HepG2 (cell line): ENCODE results near the gene SNX13. TPM values are rescaled to one million over a fixed set of nuclear protein-coding genes. Genes with fewer than 3 reads are reported as not detected.
A peak's percentile ranks its signal among the peaks of the same experiment; 100 is the strongest.

Source experiments
- ATAC-seq: fragments of 200-7000 bp; cut with Tn5 transposase; 3 replicates; pipeline ENCODE4 v1.9.1; 2020; ENCODE audit warnings: mild to moderate bottlenecking, moderate library complexity
- BruUV-seq: library from RNA; stranded (reverse); fragments of 400-500 nt; replicated peaks from 2 replicates; lab custom pipeline; 2021; lab: Mats Ljungman, UMichigan
- CTCF ChIA-PET: fragments of 300-600 bp; formaldehyde crosslinking; extraction: SDS; loops from one replicate; lab custom pipeline; 2021; ENCODE audit warnings: low total read pairs, inconsistent platforms, low intra/inter-chr PET ratio; lab: Yijun Ruan, JAX
- POLR2A ChIA-PET: fragments of 350-600 bp; sonication (Branson Sonifier 250); formaldehyde crosslinking; loops from one replicate; lab custom pipeline; 2020; ENCODE audit warnings: antibody characterized with exemption, inconsistent platforms; lab: Yijun Ruan, JAX
- DNase-seq: peaks from one replicate; pipeline ENCODE4 v3.0.0-alpha.2; 2015; ENCODE audit warnings: low spot score
- FAIRE-seq: peaks from 3 replicates; lab custom pipeline; 2011; peaks lifted over from hg19 to GRCh38; lab: Jason Lieb, UNC
- H2AFZ ChIP-seq: one replicate; pipeline ENCODE4 v1.6.1; 2011; ENCODE audit warnings: low read length, inconsistent platforms
- H3K27ac ChIP-seq: fragments of 300-600 bp; 3 replicates; pipeline ENCODE4 v1.8.0; 2011; ENCODE audit warnings: mixed run types, mild to moderate bottlenecking, mixed read lengths, low read length, inconsistent platforms; ENCODE audit not compliant: insufficient read depth; ENCODE audit errors: extremely low read length
- H3K27me3 ChIP-seq, 2 experiments: fragments of 200-600 bp in 1 of 2; 2 replicates in 1 of 2; 3 replicates in 1 of 2; pipeline versions ENCODE4 v1.6.0 to v1.8.0; 2011; ENCODE audit warnings: low read length in 2 of 2, mild to moderate bottlenecking in 2 of 2, moderate library complexity in 2 of 2, inconsistent platforms in 1 of 2; ENCODE audit not compliant: insufficient read depth in 2 of 2, control insufficient read depth in 1 of 2
- H3K36me3 ChIP-seq, 2 experiments: fragments of 200-600 bp in 1 of 2; replicated peaks in 1 of 2; 2 replicates in 1 of 2; 3 replicates in 1 of 2; pipeline versions ENCODE4 v1.5.1 to v1.8.0; 2011; ENCODE audit warnings: low read length in 2 of 2, inconsistent platforms in 1 of 2; ENCODE audit not compliant: insufficient read depth in 2 of 2, control insufficient read depth in 1 of 2
- H3K4me1 ChIP-seq: 2 replicates; pipeline ENCODE4 v1.5.1; 2012; ENCODE audit warnings: low read length, inconsistent platforms; ENCODE audit not compliant: insufficient read depth
- H3K4me2 ChIP-seq: 2 replicates; pipeline ENCODE4 v1.6.0; 2011; ENCODE audit warnings: low read depth, low read length, inconsistent platforms
- H3K4me3 ChIP-seq, 3 experiments: fragments of 200-600 bp in 1 of 3; sonication (generic), shearing (Covaris generic) in 1 of 3; replicated peaks in 1 of 3; 2 replicates each; pipeline ENCODE4 v1.5.1; 2011 to 2016; ENCODE audit warnings: low read length in 3 of 3, inconsistent platforms in 2 of 3, low read depth in 2 of 3, mild to moderate bottlenecking in 2 of 3, control low read depth in 1 of 3, mixed read lengths in 1 of 3; ENCODE audit not compliant: insufficient read depth in 1 of 3
- H3K79me2 ChIP-seq: one replicate; pipeline ENCODE4 v1.6.1; 2011; ENCODE audit warnings: low read length, inconsistent platforms; ENCODE audit not compliant: insufficient read depth
- H3K9ac ChIP-seq: 2 replicates; pipeline ENCODE4 v1.6.0; 2011; ENCODE audit warnings: mild to moderate bottlenecking, low read depth, low read length, inconsistent platforms; ENCODE audit not compliant: insufficient read depth
- H3K9me3 ChIP-seq: 2 replicates; pipeline ENCODE4 v1.5.1; 2012; ENCODE audit warnings: mild to moderate bottlenecking, low read length
- H4K20me1 ChIP-seq: 2 replicates; pipeline ENCODE4 v1.6.0; 2011; ENCODE audit warnings: inconsistent platforms, mild to moderate bottlenecking, low read length, moderate library complexity; ENCODE audit not compliant: insufficient read depth
- ATRX ChIP-seq: sonication (generic); formaldehyde crosslinking; IDR thresholded peaks from 2 replicates; pipeline ENCODE4 v1.4.0; 2020; ENCODE audit warnings: missing genetic modification reagents, borderline replicate concordance
- HMG20A ChIP-seq: IDR thresholded peaks from 2 replicates; pipeline ENCODE4 v1.6.1; 2016; ENCODE audit warnings: borderline replicate concordance
- NFKB2 ChIP-seq: sonication (generic); formaldehyde crosslinking; IDR thresholded peaks from 2 replicates; pipeline ENCODE4 v1.4.0; 2020; ENCODE audit warnings: missing genetic modification reagents, borderline replicate concordance
- SMARCC2 ChIP-seq: fragments of 450-650 bp; IDR thresholded peaks from 2 replicates; pipeline ENCODE4 v1.6.1; 2017; ENCODE audit warnings: antibody characterized with exemption, mild to moderate bottlenecking
- TFAP4 ChIP-seq: sonication (generic); IDR thresholded peaks from 2 replicates; pipeline ENCODE4 v1.6.1; 2016; ENCODE audit warnings: low read depth, borderline replicate concordance
- ZBTB20 ChIP-seq: sonication (generic); formaldehyde crosslinking; IDR thresholded peaks from 2 replicates; pipeline ENCODE4 v1.8.1; 2023; ENCODE audit warnings: missing genetic modification reagents, low read depth, mild to moderate bottlenecking, borderline replicate concordance
- ZBTB3 ChIP-seq: sonication (generic); formaldehyde crosslinking; IDR thresholded peaks from 2 replicates; pipeline ENCODE4 v1.4.0; 2020; ENCODE audit warnings: low read depth, mild to moderate bottlenecking, moderate library complexity, missing genetic modification reagents, borderline replicate concordance
- ZNF124 ChIP-seq: sonication (generic); formaldehyde crosslinking; IDR thresholded peaks from 2 replicates; pipeline ENCODE4 v1.4.0; 2020; ENCODE audit warnings: missing genetic modification reagents
- ZNF543 ChIP-seq: sonication (generic); formaldehyde crosslinking; IDR thresholded peaks from 2 replicates; pipeline ENCODE4 v1.4.0; 2020; ENCODE audit warnings: mild to moderate bottlenecking, missing genetic modification reagents
- ZNF605 ChIP-seq: sonication (generic); formaldehyde crosslinking; IDR thresholded peaks from 2 replicates; pipeline ENCODE4 v1.8.0; 2022; ENCODE audit warnings: mild to moderate bottlenecking, missing genetic modification reagents
- ZNF841 ChIP-seq: sonication (generic); formaldehyde crosslinking; IDR thresholded peaks from 2 replicates; pipeline ENCODE4 v1.8.1; 2023; ENCODE audit warnings: missing genetic modification reagents, borderline replicate concordance
- WGBS: methylation state at CpG from one replicate; pipeline ENCODE4 v1.1.6; 2017; ENCODE audit warnings: low lambda C conversion rate; 5-methylcytosine and 5-hydroxymethylcytosine counted together
- in situ Hi-C: cut with HindIII; loops from 2 replicates; pipeline ENCODE4 v1.10.0; 2017; ENCODE audit warnings: low pct_unique_long_range_greater_than_20kb; ENCODE audit not compliant: extremely low pct_ligation_motif_present
- intact Hi-C: fragments of 100-400 bp; cut with micrococcal nuclease; formaldehyde crosslinking; loops from one replicate; pipeline ENCODE4 v1.10.0; 2022; ENCODE audit not compliant: unreplicated experiment
- polyA plus RNA-seq, 8 experiments: library from polyadenylated mRNA; depleted of rRNA in 3 of 8; stranded (reverse) in 7 of 8; unstranded in 1 of 8; fragments of >200 nt; fragmentation: Illumina TruSeq in 4 of 8; extraction: Trizol in 4 of 8; gene quantifications; 2 replicates each; pipeline versions ENCODE4 v1.2.1 to v1.2.3, GENCODE V29; 2011 to 2016; ENCODE audit warnings: low read depth in 4 of 8, missing spikeins in 1 of 8, mixed read lengths in 1 of 8; ENCODE audit not compliant: insufficient read depth in 1 of 8
- total RNA-seq, 5 experiments: library from RNA; depleted of rRNA; stranded (reverse); fragments of >200 nt; fragmentation: Illumina TruSeq; extraction: Trizol; gene quantifications; 2 replicates each; pipeline ENCODE4 v1.2.3, GENCODE V29; 2016; ENCODE audit warnings: low read depth in 1 of 5
- TF ChIP-seq, protein P1 (sequence below): sonication (generic); formaldehyde crosslinking; IDR thresholded peaks from 2 replicates; pipeline ENCODE4 v1.5.1; 2020; ENCODE audit warnings: mild to moderate bottlenecking, missing genetic modification reagents, moderate library complexity
- TF ChIP-seq, protein P2 (sequence below): IDR thresholded peaks from 2 replicates; pipeline ENCODE4 v1.6.1; 2016; ENCODE audit warnings: mild to moderate bottlenecking
- TF ChIP-seq, protein P3 (sequence below): sonication (generic); formaldehyde crosslinking; IDR thresholded peaks from 2 replicates; pipeline ENCODE4 v1.4.0; 2020; ENCODE audit warnings: missing genetic modification reagents

Gene SNX13
- total and polyA plus RNA-seq, 2 of the 13 experiments (the other 11 are each of a cell fraction or from before 2014, with no cell fraction given) = 14.3 to 32.3 TPM

DNA sequence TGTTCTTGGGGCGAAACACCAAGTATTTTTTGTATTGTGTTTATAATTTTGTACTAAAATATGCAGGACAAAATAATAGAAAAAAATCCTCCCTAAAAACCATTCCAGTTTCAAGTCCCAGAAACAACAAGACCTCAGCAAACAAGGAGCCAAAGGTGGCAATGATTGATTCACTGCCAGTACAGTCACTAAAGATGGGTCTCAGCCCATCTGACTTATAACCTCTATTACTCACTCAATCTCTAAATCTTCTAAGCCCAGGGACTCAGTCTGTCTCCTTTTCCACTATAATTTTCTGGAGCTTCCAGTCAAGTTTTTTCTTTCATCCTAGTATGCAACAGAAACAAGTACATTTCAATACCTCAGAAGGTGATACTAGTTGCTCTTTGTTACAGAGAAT, 33.3 kb downstream of the SNX13 start:
- H3K4me2 ChIP-seq = no peak overlapping the region
- FAIRE-seq (no peak), DNase-seq (no peak), ATAC-seq (peak; percentile 44; the same call in 1 of the 3 replicates)
- ChIA-PET POLR2A (no interaction called here), CTCF (no interaction called here)
- no peaks in the 10 kb centered on the region for H3K36me3 ChIP-seq
- WGBS = 100% methylated on average over 1 of the region's 1 CpG
- no peaks in the 10 kb centered on the region for H3K9me3 ChIP-seq
- no peak overlapping the region for H3K9ac ChIP-seq
- TF ChIP-seq, protein P1, sequence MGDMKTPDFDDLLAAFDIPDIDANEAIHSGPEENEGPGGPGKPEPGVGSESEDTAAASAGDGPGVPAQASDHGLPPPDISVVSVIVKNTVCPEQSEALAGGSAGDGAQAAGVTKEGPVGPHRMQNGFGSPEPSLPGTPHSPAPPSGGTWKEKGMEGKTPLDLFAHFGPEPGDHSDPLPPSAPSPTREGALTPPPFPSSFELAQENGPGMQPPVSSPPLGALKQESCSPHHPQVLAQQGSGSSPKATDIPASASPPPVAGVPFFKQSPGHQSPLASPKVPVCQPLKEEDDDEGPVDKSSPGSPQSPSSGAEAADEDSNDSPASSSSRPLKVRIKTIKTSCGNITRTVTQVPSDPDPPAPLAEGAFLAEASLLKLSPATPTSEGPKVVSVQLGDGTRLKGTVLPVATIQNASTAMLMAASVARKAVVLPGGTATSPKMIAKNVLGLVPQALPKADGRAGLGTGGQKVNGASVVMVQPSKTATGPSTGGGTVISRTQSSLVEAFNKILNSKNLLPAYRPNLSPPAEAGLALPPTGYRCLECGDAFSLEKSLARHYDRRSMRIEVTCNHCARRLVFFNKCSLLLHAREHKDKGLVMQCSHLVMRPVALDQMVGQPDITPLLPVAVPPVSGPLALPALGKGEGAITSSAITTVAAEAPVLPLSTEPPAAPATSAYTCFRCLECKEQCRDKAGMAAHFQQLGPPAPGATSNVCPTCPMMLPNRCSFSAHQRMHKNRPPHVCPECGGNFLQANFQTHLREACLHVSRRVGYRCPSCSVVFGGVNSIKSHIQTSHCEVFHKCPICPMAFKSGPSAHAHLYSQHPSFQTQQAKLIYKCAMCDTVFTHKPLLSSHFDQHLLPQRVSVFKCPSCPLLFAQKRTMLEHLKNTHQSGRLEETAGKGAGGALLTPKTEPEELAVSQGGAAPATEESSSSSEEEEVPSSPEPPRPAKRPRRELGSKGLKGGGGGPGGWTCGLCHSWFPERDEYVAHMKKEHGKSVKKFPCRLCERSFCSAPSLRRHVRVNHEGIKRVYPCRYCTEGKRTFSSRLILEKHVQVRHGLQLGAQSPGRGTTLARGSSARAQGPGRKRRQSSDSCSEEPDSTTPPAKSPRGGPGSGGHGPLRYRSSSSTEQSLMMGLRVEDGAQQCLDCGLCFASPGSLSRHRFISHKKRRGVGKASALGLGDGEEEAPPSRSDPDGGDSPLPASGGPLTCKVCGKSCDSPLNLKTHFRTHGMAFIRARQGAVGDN (CRISPR knock-in tag) = no peak
- TF ChIP-seq SMARCC2 (no peak), ZBTB3 (CRISPR knock-in tag) (no peak), ATRX (CRISPR knock-in tag) (no peak), ZNF841 (no peak), TFAP4 (no peak), ZBTB20 (CRISPR knock-in tag) (no peak), ZNF124 (CRISPR knock-in tag) (no peak), HMG20A (CRISPR knock-in tag) (no peak), NFKB2 (no peak), ZNF605 (no peak), ZNF543 (CRISPR knock-in tag) (no peak)
- TF ChIP-seq, protein P2, sequence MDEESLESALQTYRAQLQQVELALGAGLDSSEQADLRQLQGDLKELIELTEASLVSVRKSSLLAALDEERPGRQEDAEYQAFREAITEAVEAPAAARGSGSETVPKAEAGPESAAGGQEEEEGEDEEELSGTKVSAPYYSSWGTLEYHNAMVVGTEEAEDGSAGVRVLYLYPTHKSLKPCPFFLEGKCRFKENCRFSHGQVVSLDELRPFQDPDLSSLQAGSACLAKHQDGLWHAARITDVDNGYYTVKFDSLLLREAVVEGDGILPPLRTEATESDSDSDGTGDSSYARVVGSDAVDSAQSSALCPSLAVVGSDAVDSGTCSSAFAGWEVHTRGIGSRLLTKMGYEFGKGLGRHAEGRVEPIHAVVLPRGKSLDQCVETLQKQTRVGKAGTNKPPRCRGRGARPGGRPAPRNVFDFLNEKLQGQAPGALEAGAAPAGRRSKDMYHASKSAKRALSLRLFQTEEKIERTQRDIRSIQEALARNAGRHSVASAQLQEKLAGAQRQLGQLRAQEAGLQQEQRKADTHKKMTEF (CRISPR knock-in tag) = no peak
- TF ChIP-seq, protein P3, sequence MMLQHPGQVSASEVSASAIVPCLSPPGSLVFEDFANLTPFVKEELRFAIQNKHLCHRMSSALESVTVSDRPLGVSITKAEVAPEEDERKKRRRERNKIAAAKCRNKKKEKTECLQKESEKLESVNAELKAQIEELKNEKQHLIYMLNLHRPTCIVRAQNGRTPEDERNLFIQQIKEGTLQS (CRISPR knock-in tag) = no peak
- intact Hi-C loops (no loop called here), in situ Hi-C loops (no loop called here)
- BruUV-seq = no TSS peak
- H4K20me1 ChIP-seq = no peaks in the 10 kb centered on the region
- H3K4me3 ChIP-seq = no peak overlapping the region
- no peak overlapping the region for H3K27ac ChIP-seq
- H2AFZ ChIP-seq = no peak overlapping the region
- no peaks in the 10 kb centered on the region for H3K27me3 ChIP-seq
- H3K79me2 ChIP-seq = peaks cover 48% of the 10 kb centered on the region
- peaks cover 20% of the 10 kb centered on the region for H3K4me1 ChIP-seq
